Neural progenitor cell (in vitro differentiated cells): ENCODE results near the gene MT1A.
A peak's percentile ranks its signal among the peaks of the same experiment; 100 is the strongest.

Experiments used
- CTCF ChIP-seq: fragments of 200-600 bp; sonication (generic); IDR thresholded peaks from 2 replicates; pipeline ENCODE4 v1.5.1; 2017; ENCODE audit warnings: antibody characterized with exemption, mild to moderate bottlenecking
- EZH2 ChIP-seq: fragments of 200-600 bp; sonication (generic); IDR thresholded peaks from 2 replicates; pipeline ENCODE4 v1.6.1; 2017; ENCODE audit warnings: antibody characterized with exemption, mild to moderate bottlenecking, moderate library complexity
- EZH2phosphoT487 ChIP-seq: fragments of 200-600 bp; sonication (generic); IDR thresholded peaks from 2 replicates; pipeline ENCODE4 v1.6.1; 2017; ENCODE audit warnings: antibody characterized with exemption

GRCh38 chr16:56632156-56632847, 6.2 kb upstream of the MT1A start, which contains the start of gene MT1M:
- TF ChIP-seq EZH2phosphoT487: peak; percentile 91
- no peak for TF ChIP-seq CTCF
- peak; percentile 98 for TF ChIP-seq EZH2
